Vagina (tissue), 2 donors: Measurements from ENCODE around the gene OR6V1. TPM values are rescaled to one million over a fixed set of nuclear protein-coding genes. Genes with fewer than 3 reads are reported as not detected.

ENCODE experiments used
- DNase-seq, 2 donors: peaks; one replicate each; pipeline ENCODE4 v3.0.0-alpha.2; 2017; ENCODE audit errors: extremely low spot score in 2 of 2
- H3K27ac ChIP-seq: fragments of 200-600 bp; sonication (generic); one replicate; pipeline ENCODE4 v1.5.1; 2019
- H3K27me3 ChIP-seq: fragments of 200-600 bp; sonication (generic); one replicate; pipeline ENCODE4 v1.5.1; 2019
- H3K36me3 ChIP-seq, 2 donors: fragments of 200-600 bp; sonication (generic); one replicate each; pipeline ENCODE4 v1.5.1; 2017 to 2019
- H3K4me1 ChIP-seq: fragments of 200-600 bp; sonication (generic); one replicate; pipeline ENCODE4 v1.5.1; 2019
- H3K4me3 ChIP-seq, 2 donors: fragments of 200-600 bp; sonication (generic); 1 replicate in 1 of 2; 2 replicates in 1 of 2; pipeline ENCODE4 v1.5.1; 2016 to 2019
- H3K9me3 ChIP-seq: fragments of 200-600 bp; sonication (generic); one replicate; pipeline ENCODE4 v1.5.1; 2019
- CTCF ChIP-seq, 3 experiments: fragments of 450-650 bp in 2 of 3; fragments of 200-600 bp in 1 of 3; sonication (generic) in 1 of 3; IDR thresholded peaks; one replicate each; pipeline ENCODE4 v1.5.1; 2017 to 2019; ENCODE audit warnings: antibody characterized with exemption in 3 of 3, mild to moderate bottlenecking in 2 of 3, moderate library complexity in 2 of 3
- POLR2A ChIP-seq, 2 donors: fragments of 450-650 bp; IDR thresholded peaks; one replicate each; pipeline ENCODE4 v1.6.1; 2017; ENCODE audit warnings: antibody characterized with exemption in 2 of 2, mild to moderate bottlenecking in 2 of 2, moderate library complexity in 2 of 2
- POLR2AphosphoS5 ChIP-seq, 2 donors: sonication (generic); formaldehyde crosslinking; IDR thresholded peaks; one replicate each; pipeline ENCODE4 v1.9.0; 2017; ENCODE audit warnings: antibody characterized with exemption in 2 of 2, mild to moderate bottlenecking in 2 of 2, low read depth in 1 of 2; ENCODE audit not compliant: insufficient read depth in 1 of 2
- intact Hi-C: fragments of 100-400 bp; cut with DNase I; formaldehyde crosslinking; loops from one replicate; pipeline ENCODE4 v1.15.1; 2023
- total RNA-seq: library from RNA; depleted of rRNA; stranded (reverse); fragments of >200 nt; gene quantifications from one replicate; pipeline ENCODE4 v1.2.3, GENCODE V29; 2016

Gene OR6V1
- total RNA-seq, 1 donor from 2014 or later: not detected

- Histone ChIP-seq H3K27me3 (no peaks in the 10 kb centered on the region), H3K36me3 (no peaks in the 10 kb centered on the region), H3K4me1 (no peaks in the 10 kb centered on the region), H3K27ac (no peak overlapping the region), H3K9me3 (no peaks in the 10 kb centered on the region), H3K4me3 (no peak overlapping the region)
- intact Hi-C loops: no loop called here
- TF ChIP-seq POLR2A (IDR thresholded peaks at IDR 0.05) (no peak), CTCF (IDR thresholded peaks at IDR 0.05) (no peak), POLR2AphosphoS5 (IDR thresholded peaks at IDR 0.05; ENCODE audit: insufficient read depth in 1 of 2, low read depth in 1 of 2) (no peak)
- no peak for DNase-seq
Measured at GRCh38 chr7:143055754-143056153, 3.6 kb downstream of the OR6V1 start.

- DNase-seq: no peak
- H3K27ac ChIP-seq: no peak overlapping the region
- no peaks in the 10 kb centered on the region for H3K36me3 ChIP-seq
- H3K4me3 ChIP-seq: no peak overlapping the region
- no peaks in the 10 kb centered on the region for H3K4me1 ChIP-seq
- TF ChIP-seq CTCF (IDR thresholded peaks at IDR 0.05) (no peak), POLR2AphosphoS5 (IDR thresholded peaks at IDR 0.05; ENCODE audit: insufficient read depth in 1 of 2, low read depth in 1 of 2) (no peak), POLR2A (IDR thresholded peaks at IDR 0.05) (no peak)
- no peaks in the 10 kb centered on the region for H3K9me3 ChIP-seq
- intact Hi-C loops: no loop called here
- no peaks in the 10 kb centered on the region for H3K27me3 ChIP-seq
Measured at GRCh38 chr7:143063741-143064140, 11.6 kb downstream of the OR6V1 start.

- no peak for DNase-seq
- Histone ChIP-seq H3K4me3 (no peak overlapping the region), H3K4me1 (no peaks in the 10 kb centered on the region), H3K27ac (no peak overlapping the region), H3K36me3 (no peaks in the 10 kb centered on the region), H3K9me3 (no peaks in the 10 kb centered on the region), H3K27me3 (no peaks in the 10 kb centered on the region)
- intact Hi-C loops: no loop called here
- TF ChIP-seq POLR2A (IDR thresholded peaks at IDR 0.05): no peak
- TF ChIP-seq POLR2AphosphoS5 (IDR thresholded peaks at IDR 0.05; ENCODE audit: insufficient read depth in 1 of 2, low read depth in 1 of 2): no peak
- no peak for TF ChIP-seq CTCF (IDR thresholded peaks at IDR 0.05)
Measured at GRCh38 chr7:143068446-143068845, 16.3 kb downstream of the OR6V1 start.

- Histone ChIP-seq H3K27me3 (no peaks in the 10 kb centered on the region), H3K27ac (no peak overlapping the region), H3K4me3 (no peak overlapping the region), H3K36me3 (no peaks in the 10 kb centered on the region), H3K9me3 (no peaks in the 10 kb centered on the region), H3K4me1 (no peaks in the 10 kb centered on the region)
- intact Hi-C loops: no loop called here
- DNase-seq: no peak
- TF ChIP-seq POLR2AphosphoS5 (IDR thresholded peaks at IDR 0.05; ENCODE audit: insufficient read depth in 1 of 2, low read depth in 1 of 2) (no peak), POLR2A (IDR thresholded peaks at IDR 0.05) (no peak), CTCF (IDR thresholded peaks at IDR 0.05) (no peak)
Measured at GRCh38 chr7:143069912-143070500, 17.9 kb downstream of the OR6V1 start.

GRCh38 chr7:143073556-143073955, 21.4 kb downstream of the OR6V1 start:
- intact Hi-C loops: no loop called here

More at GRCh38 chr7:143073556-143073955, 21.4 kb downstream of the OR6V1 start:
- Histone ChIP-seq H3K9me3 (no peaks in the 10 kb centered on the region), H3K27me3 (no peaks in the 10 kb centered on the region), H3K36me3 (no peaks in the 10 kb centered on the region), H3K4me3 (no peak overlapping the region), H3K4me1 (no peaks in the 10 kb centered on the region), H3K27ac (no peak overlapping the region)
- no peak for DNase-seq
- no peak for TF ChIP-seq POLR2A (IDR thresholded peaks at IDR 0.05)
- TF ChIP-seq CTCF (IDR thresholded peaks at IDR 0.05): no peak
